Vein endothelial cell (primary cell): ENCODE results near the gene MS4A6E. TPM values are rescaled to one million over a fixed set of nuclear protein-coding genes. Genes with fewer than 3 reads are reported as not detected.

Experiments used
- total RNA-seq: library from RNA; depleted of rRNA; stranded (reverse); fragments of >200 nt; gene quantifications from 2 replicates; pipeline ENCODE4 v1.2.3, GENCODE V29; 2012

The MS4A6E gene, protein sequence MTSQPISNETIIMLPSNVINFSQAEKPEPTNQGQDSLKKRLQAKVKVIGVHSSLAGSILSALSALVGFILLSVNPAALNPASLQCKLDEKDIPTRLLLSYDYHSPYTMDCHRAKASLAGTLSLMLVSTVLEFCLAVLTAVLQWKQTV
- not detected in 2 replicates for total RNA-seq

DNA sequence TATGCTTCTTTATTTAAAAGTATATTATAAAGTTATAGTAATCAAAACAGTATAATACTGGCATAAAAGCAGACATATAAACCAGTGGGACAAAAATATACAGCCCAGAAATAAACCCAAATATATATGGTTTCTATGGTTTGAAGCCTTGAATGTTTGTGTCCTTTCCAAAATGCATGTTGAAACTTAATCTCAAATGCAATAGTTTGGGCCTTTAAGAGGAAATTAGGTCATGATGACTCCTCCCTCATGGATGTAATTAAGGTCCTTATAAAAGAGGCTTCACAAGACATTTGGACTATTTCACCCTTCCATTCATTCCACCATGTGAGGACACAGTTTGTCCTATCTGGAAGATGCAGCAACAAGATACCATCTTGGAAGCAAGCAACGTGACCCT is at the start of gene MS4A6E:
MS4A6E (plus strand) TSS at position 301 of the 400 bp plus-strand sequence. CDS start 7,641 bp downstream, outside the sequence.

DNA sequence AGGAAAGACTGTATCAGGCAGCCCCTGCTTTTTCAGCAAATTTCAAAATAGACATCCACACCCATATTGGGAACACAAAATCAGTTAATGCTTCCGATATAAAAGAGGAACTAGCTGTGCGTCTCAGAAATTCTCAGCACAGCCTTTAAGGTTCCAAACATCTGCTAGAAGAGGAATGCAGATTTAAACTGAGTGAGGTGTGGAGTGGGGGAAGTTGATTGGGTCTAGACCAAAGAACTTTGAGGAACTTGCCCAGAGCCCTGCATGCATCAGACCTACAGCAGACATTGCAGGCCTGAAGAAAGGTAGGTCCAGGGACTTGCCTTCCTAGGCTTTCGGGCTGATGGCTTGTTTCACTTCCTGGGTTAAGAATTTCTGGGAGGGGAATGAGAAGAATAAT is 46.6 kb upstream of the MS4A6E start, which contains the start of gene MS4A4A:
MS4A4A (plus strand) TSS at position 255 of the 400 bp plus-strand sequence; CDS start at position 265, 10 bp downstream.

GRCh38 chr11:60378354-60378753 is 51.3 kb downstream of the MS4A6E start, which contains the start of gene MS4A7:
TSS of gene MS4A7 (plus strand) at chr11:60378532. CDS start at chr11:60383142, 4,610 bp downstream.

Other genes starting within 250 kb of the MS4A6E start
- gene MS4A2, start 238.6 kb upstream of the MS4A6E start, total RNA-seq, result not detected in 2 replicates
- 3.4 and 3.6 TPM in 2 replicates for gene MS4A6A, start 144.2 kb upstream of the MS4A6E start, total RNA-seq
- not detected in 2 replicates for gene MS4A4E, start 84.1 kb upstream of the MS4A6E start, total RNA-seq
- gene MS4A4A, start 46.6 kb upstream of the MS4A6E start, total RNA-seq, result not detected in 2 replicates
- gene MS4A7, start 51.3 kb downstream of the MS4A6E start, total RNA-seq, result not detected in 2 replicates
- gene MS4A14, start 69.2 kb downstream of the MS4A6E start, total RNA-seq, result not detected in 2 replicates
- not detected in 2 replicates for gene MS4A5, start 102.3 kb downstream of the MS4A6E start, total RNA-seq
- not detected in 2 replicates for gene MS4A1, start 128.6 kb downstream of the MS4A6E start, total RNA-seq
- gene MS4A12, start 165.5 kb downstream of the MS4A6E start, total RNA-seq, result not detected in 2 replicates
- gene MS4A13, start 188.1 kb downstream of the MS4A6E start, total RNA-seq, result not detected in 2 replicates